ENCODE measurements around the gene SLC25A3.
"Not testable (repeated sequence)": the region's sequence is repeated elsewhere in the genome, so short reads cannot be mapped to it uniquely, and the experiment has no call there.

The SLC25A3 gene

GRCh38 chr12:98595243-98595988 is 1.9 kb downstream of the SLC25A3 start:
- DNase-seq (ENCODE audit: low read depth in 2 of 2), result no peak

- DNase-seq (ENCODE audit: low read depth in 2 of 2), result not testable (repeated sequence)
These were observed 3.8 kb downstream of the SLC25A3 start for GRCh38 chr12:98597313-98597712.

- no peak for DNase-seq (ENCODE audit: low read depth in 2 of 2)
These were observed 8.4 kb downstream of the SLC25A3 start for GRCh38 chr12:98601924-98602323.

- DNase-seq (ENCODE audit: low read depth in 2 of 2), result no peak
These were observed 13.0 kb downstream of the SLC25A3 start for GRCh38 chr12:98606359-98606988.

GRCh38 chr12:98610596-98610995 is 17.1 kb downstream of the SLC25A3 start:
- no peak for DNase-seq (ENCODE audit: low read depth in 2 of 2)

GRCh38 chr12:98612696-98613334 is 19.3 kb downstream of the SLC25A3 start:
- no peak for DNase-seq (ENCODE audit: low read depth in 2 of 2)

- no peak for DNase-seq (ENCODE audit: low read depth in 2 of 2)
These were observed 25.5 kb downstream of the SLC25A3 start for GRCh38 chr12:98618952-98619351.

GRCh38 chr12:98635657-98636323 is 42.3 kb downstream of the SLC25A3 start:
- DNase-seq (ENCODE audit: low read depth in 2 of 2), result no peak

- no peak for DNase-seq (ENCODE audit: low read depth in 2 of 2)
These were observed 43.6 kb downstream of the SLC25A3 start for GRCh38 chr12:98637068-98637467.

- no peak for DNase-seq (ENCODE audit: low read depth in 2 of 2)
These were observed 44.5 kb downstream of the SLC25A3 start for GRCh38 chr12:98638009-98638408.

GRCh38 chr12:98639491-98639890 is 46.0 kb downstream of the SLC25A3 start:
- DNase-seq (ENCODE audit: low read depth in 2 of 2), result no peak

GRCh38 chr12:98642801-98643200 is 49.3 kb downstream of the SLC25A3 start:
- DNase-seq (ENCODE audit: low read depth in 2 of 2), result not testable (repeated sequence)

GRCh38 chr12:98644433-98644711 is 50.9 kb downstream of the SLC25A3 start:
- DNase-seq (ENCODE audit: low read depth in 2 of 2), result no peak

GRCh38 chr12:98644712-98645571 is 51.5 kb downstream of the SLC25A3 start, which contains the start of the genes APAF1 and IKBIP:
Gene APAF1 (plus strand): TSS chr12:98645290. CDS start chr12:98648360, 3,070 bp downstream.
Gene IKBIP (minus strand): TSS chr12:98644788. CDS start chr12:98644701, 87 bp downstream.
- peak; percentile 88 to 95 for DNase-seq (ENCODE audit: low read depth in 2 of 2)

GRCh38 chr12:98645572-98646067 is 52.1 kb downstream of the SLC25A3 start:
- DNase-seq (ENCODE audit: low read depth in 2 of 2), result peak in 1 of 2 donors; percentile 6

- DNase-seq (ENCODE audit: low read depth in 2 of 2), result no peak
These were observed 53.0 kb downstream of the SLC25A3 start for GRCh38 chr12:98646294-98647090.

GRCh38 chr12:98651328-98651727 is 57.8 kb downstream of the SLC25A3 start:
- DNase-seq (ENCODE audit: low read depth in 2 of 2), result no peak

GRCh38 chr12:98653866-98654493 is 60.5 kb downstream of the SLC25A3 start:
- no peak for DNase-seq (ENCODE audit: low read depth in 2 of 2)
